ENCODE data around the gene TRAF1. TPM values are rescaled to one million over a fixed set of nuclear protein-coding genes. Genes with fewer than 3 reads are reported as not detected.

Gene TRAF1
- total RNA-seq, 1 donor from 2014 or later, result 4.4 TPM

- no peak for DNase-seq
These were observed 58.8 kb downstream of the TRAF1 start for GRCh38 chr9:120867676-120868338.

GRCh38 chr9:120866651-120867050, 59.9 kb downstream of the TRAF1 start:
- DNase-seq, result no peak

GRCh38 chr9:120865809-120866208, 60.8 kb downstream of the TRAF1 start:
- DNase-seq, result no peak

- DNase-seq, result no peak
These were observed 61.4 kb downstream of the TRAF1 start for GRCh38 chr9:120865176-120865575.

GRCh38 chr9:120864719-120865118, 61.9 kb downstream of the TRAF1 start:
- DNase-seq, result no peak

- no peak for DNase-seq
These were observed 62.8 kb downstream of the TRAF1 start for GRCh38 chr9:120863833-120864232.

GRCh38 chr9:120862452-120862851, 64.1 kb downstream of the TRAF1 start:
- DNase-seq, result no peak

- DNase-seq, result no peak
These were observed 64.7 kb downstream of the TRAF1 start for GRCh38 chr9:120861935-120862334.

- DNase-seq, result no peak
These were observed 66.5 kb downstream of the TRAF1 start for GRCh38 chr9:120860083-120860482.

GRCh38 chr9:120859361-120859760, 67.2 kb downstream of the TRAF1 start:
- DNase-seq, result no peak

- no peak for DNase-seq
These were observed 68.7 kb downstream of the TRAF1 start for GRCh38 chr9:120857902-120858301.

GRCh38 chr9:120857481-120857880, 69.1 kb downstream of the TRAF1 start:
- DNase-seq, result no peak

- no peak for DNase-seq
These were observed 69.9 kb downstream of the TRAF1 start for GRCh38 chr9:120856700-120857099.

- no peak for DNase-seq
These were observed 70.5 kb downstream of the TRAF1 start for GRCh38 chr9:120855827-120856670.

- DNase-seq, result no peak
These were observed 71.8 kb downstream of the TRAF1 start for GRCh38 chr9:120854596-120855327.

GRCh38 chr9:120853198-120853597, 73.4 kb downstream of the TRAF1 start:
- DNase-seq, result no peak

Other genes with a start within 250 kb of the TRAF1 start
- 8.7 and 9.7 TPM in 2 replicates for gene MEGF9, start 212.3 kb downstream of the TRAF1 start, total RNA-seq
- 47.5 and 55.7 TPM in 2 replicates for gene FBXW2, start 133.4 kb downstream of the TRAF1 start, total RNA-seq
- 21.8 and 33.9 TPM in 2 replicates for gene PSMD5, start 83.9 kb downstream of the TRAF1 start, total RNA-seq
- 20.4 and 81.7 TPM in 2 replicates for gene PHF19, start 49.6 kb downstream of the TRAF1 start, total RNA-seq
- gene C5, start 123.5 kb upstream of the TRAF1 start, total RNA-seq, result 2.2 and 2.6 TPM in 2 replicates
- 15.1 and 22.0 TPM in 2 replicates for gene CNTRL, start 148.2 kb upstream of the TRAF1 start, total RNA-seq

All from dermis blood vessel endothelial cell (primary cell).